HG03354 (cell line): Measurements from ENCODE around the gene EDEM1.
"Not testable (repeated sequence)": the region's sequence is repeated elsewhere in the genome, so short reads cannot be mapped to it uniquely, and the experiment has no call there.

Experiments used
- ATAC-seq: cut with Tn5 transposase; IDR thresholded peaks from one replicate; pipeline ENCODE4 v1.9.1; 2021; ENCODE audit warnings: mild to moderate bottlenecking; ENCODE audit not compliant: unreplicated experiment, poor library complexity, severe bottlenecking

EDEM1 gene

GRCh38 chr3:5187156-5187919 is at the start of gene EDEM1:
Gene EDEM1 (plus strand): TSS chr3:5187707. CDS start chr3:5187806, 99 bp downstream.
- peak; percentile 84 for ATAC-seq

GRCh38 chr3:5138214-5138981 is 49.1 kb upstream of the EDEM1 start:
- ATAC-seq: no peak

GRCh38 chr3:5140230-5140621 is 47.3 kb upstream of the EDEM1 start:
- ATAC-seq: peak; percentile 51

GRCh38 chr3:5140839-5141238 is 46.7 kb upstream of the EDEM1 start:
- no peak for ATAC-seq

- no peak for ATAC-seq
These were observed 45.7 kb upstream of the EDEM1 start for GRCh38 chr3:5141760-5142159.

- ATAC-seq: no peak
These were observed 44.0 kb upstream of the EDEM1 start for GRCh38 chr3:5143464-5143863.

- no peak for ATAC-seq
These were observed 43.1 kb upstream of the EDEM1 start for GRCh38 chr3:5144316-5144994.

- no peak for ATAC-seq
These were observed 42.4 kb upstream of the EDEM1 start for GRCh38 chr3:5145120-5145519.

- not testable (repeated sequence) for ATAC-seq
These were observed 40.4 kb upstream of the EDEM1 start for GRCh38 chr3:5147152-5147551.

- ATAC-seq: no peak
These were observed 38.1 kb upstream of the EDEM1 start for GRCh38 chr3:5149306-5149880.

- ATAC-seq: no peak
These were observed 35.9 kb upstream of the EDEM1 start for GRCh38 chr3:5151586-5151985.

- ATAC-seq: no peak
These were observed 34.4 kb upstream of the EDEM1 start for GRCh38 chr3:5153074-5153473.

- ATAC-seq: no peak
These were observed 32.3 kb upstream of the EDEM1 start for GRCh38 chr3:5155241-5155640.

- ATAC-seq: no peak
These were observed 27.2 kb upstream of the EDEM1 start for GRCh38 chr3:5160321-5160720.

GRCh38 chr3:5160940-5161858 is 26.3 kb upstream of the EDEM1 start:
- no peak for ATAC-seq

- ATAC-seq: no peak
These were observed 25.4 kb upstream of the EDEM1 start for GRCh38 chr3:5162102-5162501.

- ATAC-seq: no peak
These were observed 21.8 kb upstream of the EDEM1 start for GRCh38 chr3:5165698-5166097.

GRCh38 chr3:5166846-5167245 is 20.7 kb upstream of the EDEM1 start:
- ATAC-seq: no peak

- no peak for ATAC-seq
These were observed 19.4 kb upstream of the EDEM1 start for GRCh38 chr3:5168110-5168509.
